GM18502 (cell line): ENCODE data around the gene PDK1.
"Not testable (repeated sequence)": the region's sequence is repeated elsewhere in the genome, so short reads cannot be mapped to it uniquely, and the experiment has no call there.

Experiments
- ATAC-seq: cut with Tn5 transposase; IDR thresholded peaks from one replicate; pipeline ENCODE4 v1.9.1; 2021; ENCODE audit warnings: mild to moderate bottlenecking; ENCODE audit not compliant: unreplicated experiment, poor library complexity

Gene PDK1

GRCh38 chr2:172555522-172556283 is at the start of gene PDK1:
TSS of gene PDK1 (plus strand) at chr2:172556090. CDS start at chr2:172556151, 61 bp downstream.
- peak; percentile 88 for ATAC-seq

GRCh38 chr2:172507199-172507598 is 48.7 kb upstream of the PDK1 start:
- ATAC-seq: no peak

- ATAC-seq: no peak
These were observed 45.8 kb upstream of the PDK1 start for GRCh38 chr2:172510088-172510487.

- ATAC-seq: no peak
These were observed 45.3 kb upstream of the PDK1 start for GRCh38 chr2:172510548-172510947.

- no peak for ATAC-seq
These were observed 42.9 kb upstream of the PDK1 start for GRCh38 chr2:172512810-172513523.

- ATAC-seq: no peak
These were observed 42.4 kb upstream of the PDK1 start for GRCh38 chr2:172513524-172513900.

- no peak for ATAC-seq
These were observed 41.8 kb upstream of the PDK1 start for GRCh38 chr2:172513935-172514586.

GRCh38 chr2:172516299-172516698 is 39.6 kb upstream of the PDK1 start:
- no peak for ATAC-seq

GRCh38 chr2:172518995-172519394 is 36.9 kb upstream of the PDK1 start:
- no peak for ATAC-seq

- no peak for ATAC-seq
These were observed 30.3 kb upstream of the PDK1 start for GRCh38 chr2:172525601-172526000.

GRCh38 chr2:172531309-172531708 is 24.6 kb upstream of the PDK1 start:
- ATAC-seq: no peak

GRCh38 chr2:172532461-172532860 is 23.4 kb upstream of the PDK1 start:
- not testable (repeated sequence) for ATAC-seq

GRCh38 chr2:172533687-172534086 is 22.2 kb upstream of the PDK1 start:
- ATAC-seq: no peak

GRCh38 chr2:172535119-172535518 is 20.8 kb upstream of the PDK1 start:
- ATAC-seq: no peak

- not testable (repeated sequence) for ATAC-seq
These were observed 18.0 kb upstream of the PDK1 start for GRCh38 chr2:172537851-172538250.

- ATAC-seq: no peak
These were observed 16.1 kb upstream of the PDK1 start for GRCh38 chr2:172539767-172540166.

GRCh38 chr2:172540421-172540820 is 15.5 kb upstream of the PDK1 start:
- ATAC-seq: no peak

- no peak for ATAC-seq
These were observed 10.3 kb upstream of the PDK1 start for GRCh38 chr2:172545408-172546075.

GRCh38 chr2:172549131-172549530 is 6.8 kb upstream of the PDK1 start:
- no peak for ATAC-seq

GRCh38 chr2:172549802-172550201 is 6.1 kb upstream of the PDK1 start:
- ATAC-seq: not testable (repeated sequence)

GRCh38 chr2:172550419-172550818 is 5.5 kb upstream of the PDK1 start:
- ATAC-seq: no peak
